Chondrocyte (in vitro differentiated cells): ENCODE results near the gene FBN2. TPM values are rescaled to one million over a fixed set of nuclear protein-coding genes. Genes with fewer than 3 reads are reported as not detected.

ENCODE experiments used
- DNase-seq: peaks from one replicate; pipeline ENCODE4 v3.0.0; 2021; ENCODE audit warnings: mixed read lengths, low spot score
- H3K27ac Mint-ChIP-seq: one replicate; pipeline ENCODE4 v1.8.0; 2021; ENCODE audit warnings: mild to moderate bottlenecking, moderate library complexity, mixed read lengths; ENCODE audit not compliant: unreplicated experiment
- H3K27me3 Mint-ChIP-seq: 2 replicates; pipeline ENCODE4 v1.8.0; 2021; ENCODE audit warnings: low read depth, mixed read lengths
- H3K36me3 Mint-ChIP-seq: 2 replicates; pipeline ENCODE4 v1.8.0; 2021; ENCODE audit warnings: low read depth, mixed read lengths
- H3K4me1 Mint-ChIP-seq: 2 replicates; pipeline ENCODE4 v1.8.0; 2021; ENCODE audit warnings: low read depth, mild to moderate bottlenecking, mixed read lengths
- H3K4me3 Mint-ChIP-seq: one replicate; pipeline ENCODE4 v1.8.0; 2021; ENCODE audit warnings: mild to moderate bottlenecking, moderate library complexity, mixed read lengths; ENCODE audit not compliant: unreplicated experiment
- H3K9me3 Mint-ChIP-seq: 2 replicates; pipeline ENCODE4 v1.8.0; 2021; ENCODE audit warnings: low read depth, mixed read lengths
- total RNA-seq: library from RNA; stranded (reverse); gene quantifications from 3 replicates; pipeline ENCODE4 v1.2.1, GENCODE V29; 2021
- TF ChIP-seq, protein P1 (sequence below): fragments of 200-600 bp; sonication (generic); IDR thresholded peaks from 2 replicates; pipeline ENCODE4 v1.5.0; 2021; ENCODE audit warnings: antibody characterized with exemption, mild to moderate bottlenecking, moderate library complexity

FBN2 gene
- total RNA-seq, 1 donor from 2014 or later = 311 TPM

DNA sequence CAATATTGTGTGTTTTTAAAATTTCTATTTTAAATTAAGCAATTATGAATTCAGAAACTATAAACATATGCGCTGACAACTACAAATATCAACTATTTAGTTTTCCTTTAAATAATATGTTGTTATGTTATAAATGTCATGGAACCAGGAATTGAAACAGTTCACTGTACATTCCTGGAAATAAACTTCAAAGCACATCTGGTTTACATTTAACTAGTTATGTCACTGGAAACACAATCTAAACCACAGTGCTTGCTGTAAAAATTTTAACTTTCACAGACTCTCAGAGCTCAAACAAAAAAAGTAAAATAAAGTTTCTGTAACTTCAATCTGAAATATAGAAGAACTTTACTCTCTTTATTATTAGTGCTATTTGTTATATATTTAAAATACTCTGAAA, 179.2 kb downstream of the FBN2 start:
- Mint-ChIP-seq H3K36me3 (peaks cover 33% of the 10 kb centered on the region), H3K4me3 (no peak overlapping the region), H3K27ac (no peak overlapping the region), H3K27me3 (no peaks in the 10 kb centered on the region), H3K4me1 (peaks cover 28% of the 10 kb centered on the region), H3K9me3 (no peaks in the 10 kb centered on the region)
- DNase-seq = no peak
- TF ChIP-seq, protein P1, sequence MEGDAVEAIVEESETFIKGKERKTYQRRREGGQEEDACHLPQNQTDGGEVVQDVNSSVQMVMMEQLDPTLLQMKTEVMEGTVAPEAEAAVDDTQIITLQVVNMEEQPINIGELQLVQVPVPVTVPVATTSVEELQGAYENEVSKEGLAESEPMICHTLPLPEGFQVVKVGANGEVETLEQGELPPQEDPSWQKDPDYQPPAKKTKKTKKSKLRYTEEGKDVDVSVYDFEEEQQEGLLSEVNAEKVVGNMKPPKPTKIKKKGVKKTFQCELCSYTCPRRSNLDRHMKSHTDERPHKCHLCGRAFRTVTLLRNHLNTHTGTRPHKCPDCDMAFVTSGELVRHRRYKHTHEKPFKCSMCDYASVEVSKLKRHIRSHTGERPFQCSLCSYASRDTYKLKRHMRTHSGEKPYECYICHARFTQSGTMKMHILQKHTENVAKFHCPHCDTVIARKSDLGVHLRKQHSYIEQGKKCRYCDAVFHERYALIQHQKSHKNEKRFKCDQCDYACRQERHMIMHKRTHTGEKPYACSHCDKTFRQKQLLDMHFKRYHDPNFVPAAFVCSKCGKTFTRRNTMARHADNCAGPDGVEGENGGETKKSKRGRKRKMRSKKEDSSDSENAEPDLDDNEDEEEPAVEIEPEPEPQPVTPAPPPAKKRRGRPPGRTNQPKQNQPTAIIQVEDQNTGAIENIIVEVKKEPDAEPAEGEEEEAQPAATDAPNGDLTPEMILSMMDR = no peak

DNA sequence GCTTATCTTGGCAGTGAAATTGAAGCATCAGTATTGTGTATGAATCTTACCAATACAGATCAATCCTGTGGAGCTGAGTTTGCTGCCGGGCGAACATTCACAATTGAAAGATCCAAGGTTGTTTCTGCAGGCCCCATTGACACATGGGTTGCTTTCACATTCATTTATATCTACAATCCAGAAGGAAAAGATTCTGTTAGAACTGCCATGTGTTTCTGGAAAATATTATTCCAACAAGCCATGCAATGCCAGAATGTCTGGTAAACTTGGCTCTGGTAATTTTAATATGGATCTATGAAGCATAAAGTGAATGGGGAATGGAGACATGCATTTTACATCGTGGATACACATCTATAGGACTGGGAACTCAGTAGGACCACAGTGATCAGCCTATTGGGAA, 180.8 kb downstream of the FBN2 start:
- Mint-ChIP-seq H3K27me3 (no peaks in the 10 kb centered on the region), H3K4me1 (peaks cover 30% of the 10 kb centered on the region), H3K9me3 (no peaks in the 10 kb centered on the region), H3K36me3 (peaks cover 30% of the 10 kb centered on the region), H3K27ac (no peak overlapping the region), H3K4me3 (no peak overlapping the region)
- no peak for DNase-seq
- TF ChIP-seq, protein P1 = no peak

GRCh38 chr5:128355961-128356360, 182.1 kb downstream of the FBN2 start:
- Mint-ChIP-seq H3K36me3 (peaks cover 30% of the 10 kb centered on the region), H3K27ac (no peak overlapping the region), H3K9me3 (no peaks in the 10 kb centered on the region), H3K4me1 (peaks cover 30% of the 10 kb centered on the region), H3K27me3 (no peaks in the 10 kb centered on the region), H3K4me3 (no peak overlapping the region)
- DNase-seq = no peak
- TF ChIP-seq, protein P1 = no peak

DNA sequence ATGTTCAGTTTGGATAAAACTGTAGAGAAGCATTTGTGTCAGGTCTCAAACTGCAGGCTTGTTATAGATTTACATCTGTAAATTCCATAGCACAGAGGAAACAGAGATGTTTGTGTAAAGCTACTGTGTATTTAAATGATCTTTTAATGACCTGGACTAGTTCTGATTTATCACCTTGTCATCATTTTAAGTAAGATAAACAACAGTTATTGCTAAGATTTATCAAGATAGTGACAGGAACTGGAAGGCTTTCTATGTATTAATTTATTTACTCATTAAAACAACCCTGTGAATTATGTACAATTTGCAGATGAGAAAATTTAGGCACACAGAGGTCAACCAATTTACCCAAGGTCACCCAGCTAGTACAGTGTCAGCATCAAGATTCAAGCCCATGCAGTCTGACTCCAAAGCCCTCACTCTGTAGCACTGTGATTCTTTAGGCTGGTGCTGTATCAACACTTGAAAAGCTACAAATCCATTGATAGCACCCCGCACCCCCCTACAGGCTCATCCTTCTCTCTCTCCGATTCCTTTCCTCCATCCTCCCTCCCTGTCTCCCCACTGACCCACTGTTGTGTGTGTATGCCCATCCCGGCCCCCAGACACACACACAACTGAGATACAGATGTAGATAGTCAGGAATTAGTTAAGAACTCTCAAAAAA, 184.5 kb downstream of the FBN2 start:
- no peak for DNase-seq
- Mint-ChIP-seq H3K36me3 (peaks cover 36% of the 10 kb centered on the region), H3K27me3 (no peaks in the 10 kb centered on the region), H3K4me1 (peaks cover 18% of the 10 kb centered on the region), H3K9me3 (no peaks in the 10 kb centered on the region), H3K27ac (no peak overlapping the region), H3K4me3 (no peak overlapping the region)
- TF ChIP-seq, protein P1 = no peak

DNA sequence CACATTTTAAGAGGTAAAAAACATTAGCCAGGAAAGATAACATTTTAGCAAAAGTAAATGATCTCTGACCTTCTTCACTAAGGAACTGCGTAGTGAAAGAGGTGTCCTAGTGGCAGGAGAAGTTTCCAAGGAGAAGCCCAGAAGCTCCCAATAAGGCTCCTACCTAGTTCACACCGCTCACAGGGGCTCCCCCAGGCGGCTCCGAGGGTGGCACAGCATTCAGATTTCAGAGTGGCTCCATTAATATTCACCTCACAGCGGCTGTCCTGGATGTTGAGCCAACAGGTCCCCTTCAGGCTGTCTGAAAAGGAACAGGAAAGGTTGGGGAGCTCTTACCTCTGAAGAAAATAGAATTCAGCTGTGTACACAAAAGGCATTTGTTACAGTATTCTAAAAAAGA, 187.3 kb downstream of the FBN2 start:
- no peaks in the 10 kb centered on the region for H3K9me3 Mint-ChIP-seq
- H3K27ac Mint-ChIP-seq = no peak overlapping the region
- DNase-seq = no peak
- H3K4me3 Mint-ChIP-seq = no peak overlapping the region
- TF ChIP-seq, protein P1 = no peak
- no peaks in the 10 kb centered on the region for H3K27me3 Mint-ChIP-seq
- peaks cover 24% of the 10 kb centered on the region for H3K4me1 Mint-ChIP-seq
- peaks cover 31% of the 10 kb centered on the region for H3K36me3 Mint-ChIP-seq
